Epidermal melanocyte (primary cell): ENCODE data around the gene PI4KA.

Experiments
- DNase-seq: peaks from one replicate; pipeline ENCODE4 v3.0.0; 2011; ENCODE audit warnings: low spot score; ENCODE audit not compliant: insufficient read length

The PI4KA gene

DNA sequence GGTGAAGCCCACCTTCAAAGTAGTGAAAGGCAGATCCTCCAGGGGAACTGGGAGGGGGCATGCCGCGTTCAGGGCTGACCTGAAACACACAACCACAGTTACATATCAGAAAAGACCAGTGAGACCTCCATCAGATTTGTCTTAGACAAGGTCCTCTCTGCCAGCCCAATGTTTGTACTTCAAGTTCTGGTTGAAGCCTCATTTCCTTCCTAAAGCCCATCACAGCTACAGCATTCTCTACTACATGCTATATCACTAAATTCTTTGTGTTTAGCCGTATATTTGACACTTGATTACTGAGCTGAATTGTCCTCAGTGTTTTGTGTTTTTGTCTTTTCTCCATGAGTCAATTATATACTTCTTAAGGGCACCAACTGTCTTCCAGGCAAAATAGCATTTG, 40.1 kb downstream of the PI4KA start:
- no peak for DNase-seq

DNA sequence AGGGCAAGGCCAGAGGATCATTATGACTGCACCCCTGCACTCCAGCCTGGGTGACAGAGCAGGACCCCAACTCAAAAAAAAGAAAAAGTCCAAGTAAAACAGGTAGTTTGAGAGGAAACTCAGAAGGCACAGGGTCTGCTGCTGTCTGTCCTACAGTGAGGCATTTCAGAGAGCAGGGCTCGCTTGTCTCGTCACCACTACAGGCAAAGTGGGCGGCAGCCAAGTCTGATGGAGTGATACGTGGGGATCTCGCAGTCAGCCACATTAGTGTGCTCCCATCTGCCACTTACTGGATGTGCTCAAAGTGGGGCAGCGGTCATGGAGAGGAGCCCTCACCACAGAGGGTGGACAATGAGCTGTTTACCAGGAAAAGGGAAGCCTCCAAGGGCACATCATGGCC, 42.1 kb downstream of the PI4KA start:
- no peak for DNase-seq

DNA sequence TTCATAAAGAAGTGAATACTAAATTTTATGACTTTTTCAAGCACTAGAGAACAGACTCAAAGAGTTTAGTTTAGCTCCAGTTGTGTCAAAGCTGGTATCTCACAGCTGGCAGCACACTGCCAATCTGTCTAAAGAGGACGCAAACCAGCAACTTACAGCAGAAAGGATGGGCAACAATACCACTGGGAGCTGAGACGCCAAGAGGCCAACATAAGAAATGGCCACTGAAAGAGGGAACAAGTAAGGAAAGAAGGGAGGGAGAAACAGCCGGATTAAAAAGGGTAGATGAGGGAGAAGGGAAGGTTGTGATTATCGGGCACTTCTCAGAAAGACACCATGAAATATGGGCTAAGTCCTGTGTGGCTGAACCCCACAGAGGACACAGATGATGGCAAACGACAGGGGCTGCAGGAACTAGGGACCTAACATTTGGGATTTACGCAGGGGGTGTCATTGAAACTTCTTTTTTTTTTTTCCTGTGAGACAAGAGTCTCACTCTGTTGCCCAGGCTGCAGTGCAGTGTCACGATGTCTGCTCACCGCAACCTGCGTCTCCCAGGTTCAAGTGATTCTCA, 43.0 kb downstream of the PI4KA start:
- DNase-seq = no peak

DNA sequence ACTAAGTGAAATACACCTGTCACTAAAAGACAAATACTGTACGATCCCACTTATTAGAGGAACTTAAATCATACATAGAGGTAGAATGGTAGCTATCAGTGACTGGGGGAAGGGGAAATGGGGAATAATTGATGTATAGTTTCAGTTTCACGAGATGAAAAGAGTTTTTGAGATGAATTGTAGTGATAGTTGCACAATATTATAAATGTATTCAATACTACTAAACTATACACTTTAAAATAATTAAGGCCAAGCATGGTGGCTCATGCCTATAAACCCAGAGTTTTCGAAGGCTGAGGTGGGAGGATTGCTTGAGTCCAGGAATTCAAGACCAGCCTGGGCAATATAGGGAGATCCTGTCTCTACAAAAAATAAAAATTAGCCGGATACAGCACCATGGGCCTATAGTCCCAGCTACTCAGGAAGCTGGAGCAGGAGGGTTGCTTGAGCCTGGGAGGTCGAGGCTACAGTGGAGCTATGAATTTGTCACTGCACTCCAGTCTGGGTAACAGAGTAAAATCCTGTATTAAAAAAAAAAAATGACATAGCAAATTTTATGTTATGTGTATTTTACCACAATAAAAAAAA, 44.3 kb downstream of the PI4KA start:
- no peak for DNase-seq

DNA sequence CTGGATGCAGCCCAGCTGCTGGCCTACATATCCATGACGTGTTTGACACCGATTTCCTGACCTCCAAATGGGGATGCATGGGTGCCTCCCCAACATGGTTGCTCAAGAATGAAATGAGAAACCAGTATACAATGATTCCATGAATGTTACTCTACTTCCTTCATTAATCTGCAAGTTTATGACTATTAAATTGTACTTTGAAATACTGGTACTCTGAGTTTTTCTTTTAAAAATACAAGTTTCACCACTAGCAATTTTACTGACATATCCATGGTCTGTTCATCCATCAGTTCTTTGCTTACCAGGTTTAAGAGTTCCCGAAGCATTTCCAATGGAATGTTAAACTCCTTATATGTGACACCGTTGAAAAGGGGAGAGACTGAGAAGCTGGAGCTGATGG, 45.6 kb downstream of the PI4KA start:
- no peak for DNase-seq

DNA sequence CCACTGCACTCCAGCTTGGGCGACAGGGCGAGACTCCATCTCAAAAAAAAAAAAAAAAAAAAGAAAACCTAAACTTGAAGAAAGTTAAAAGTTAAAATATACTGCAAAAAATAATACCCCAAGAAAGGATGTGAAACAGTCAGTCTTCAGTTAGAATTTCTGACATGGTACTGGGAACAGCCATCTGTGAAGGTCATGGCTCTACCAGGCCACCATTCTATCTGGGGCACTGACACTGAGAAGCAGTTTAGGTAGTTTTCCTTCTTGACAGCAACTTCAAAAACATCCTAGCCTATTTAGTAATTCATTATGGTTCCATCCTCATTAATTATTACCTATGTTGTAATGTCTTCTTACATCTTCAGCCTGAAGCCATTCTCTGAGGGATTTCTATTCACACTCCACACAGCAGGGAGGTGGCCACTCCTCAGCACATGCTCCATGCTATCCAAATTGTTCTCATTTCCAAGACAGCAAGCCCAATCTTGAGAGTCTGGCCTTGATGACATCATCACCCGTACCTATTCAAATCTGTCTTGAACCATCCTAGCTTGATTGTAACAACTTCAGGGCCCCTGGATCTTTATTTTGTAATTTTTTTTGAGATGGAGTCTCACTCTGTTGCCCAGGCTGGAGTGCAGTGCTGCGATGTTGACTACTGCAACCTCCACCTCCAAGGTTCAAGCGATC, 46.5 kb downstream of the PI4KA start:
- no peak for DNase-seq

DNA sequence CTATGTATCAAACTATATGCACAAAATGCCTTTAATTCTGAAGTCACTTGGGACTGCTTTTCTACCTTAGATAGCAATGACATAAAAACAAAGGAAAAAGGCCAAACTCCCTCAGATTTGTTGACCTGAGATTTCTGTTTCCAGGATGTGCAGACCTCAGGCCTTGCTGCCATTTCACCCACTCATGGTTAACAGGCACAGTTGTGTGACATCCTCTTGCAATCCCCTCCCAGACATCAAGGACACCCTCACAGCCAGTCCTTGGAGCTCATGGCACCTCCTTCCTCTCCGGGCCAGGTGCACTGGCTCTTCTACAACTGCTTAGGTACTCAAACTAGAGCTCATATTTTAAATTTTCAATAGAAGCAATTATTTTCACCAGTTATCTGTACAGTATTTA, 47.4 kb downstream of the PI4KA start:
- DNase-seq = no peak

DNA sequence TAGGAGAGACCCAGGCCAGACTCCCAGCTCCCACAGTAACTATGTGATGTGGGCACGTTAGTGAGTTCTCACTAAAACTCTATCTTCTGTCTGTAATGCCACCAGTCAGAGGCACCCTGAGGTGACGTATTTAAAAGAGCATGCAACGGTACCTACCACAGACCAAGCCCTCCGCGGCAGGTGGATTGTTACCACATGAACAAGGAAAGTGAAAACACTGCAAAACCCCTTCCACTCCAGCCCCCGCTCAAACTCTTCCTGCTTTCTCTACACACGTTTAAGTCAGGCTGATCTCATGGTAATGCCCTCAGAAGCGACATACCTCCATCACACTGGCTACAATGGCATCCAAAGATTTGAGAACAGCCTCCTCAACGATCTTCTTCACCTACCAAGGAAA, 48.0 kb downstream of the PI4KA start:
- DNase-seq = no peak

DNA sequence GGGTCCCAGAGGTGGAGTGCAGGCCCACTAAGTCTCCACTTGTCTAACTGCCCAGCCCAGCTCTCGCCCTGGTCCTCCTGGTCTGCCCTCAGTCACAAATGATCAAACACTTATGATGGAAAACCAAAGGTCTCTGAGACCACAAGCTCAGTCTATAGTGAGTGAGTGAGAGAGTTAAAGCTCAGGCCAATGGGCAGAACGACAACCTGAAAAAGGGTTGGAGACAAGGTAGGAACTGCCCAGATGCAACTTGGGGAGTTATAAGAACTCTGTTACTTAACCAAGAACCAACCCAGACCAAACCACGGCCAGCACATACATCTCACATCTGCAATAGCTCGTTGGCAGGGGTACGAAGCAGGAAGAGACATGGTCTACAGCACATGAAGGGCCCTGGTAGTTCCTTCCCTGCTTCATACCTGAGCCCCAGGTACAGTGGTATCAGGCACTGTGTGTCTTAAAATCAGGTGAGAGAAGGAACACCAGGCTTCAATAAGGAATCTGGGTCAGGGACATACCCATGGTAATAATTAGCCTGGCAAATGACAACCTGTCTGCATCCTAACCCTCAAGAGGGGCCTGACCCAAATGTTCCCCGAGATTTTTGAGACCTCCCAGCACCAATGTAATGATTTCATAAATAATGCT, 48.9 kb downstream of the PI4KA start:
- DNase-seq = no peak

DNA sequence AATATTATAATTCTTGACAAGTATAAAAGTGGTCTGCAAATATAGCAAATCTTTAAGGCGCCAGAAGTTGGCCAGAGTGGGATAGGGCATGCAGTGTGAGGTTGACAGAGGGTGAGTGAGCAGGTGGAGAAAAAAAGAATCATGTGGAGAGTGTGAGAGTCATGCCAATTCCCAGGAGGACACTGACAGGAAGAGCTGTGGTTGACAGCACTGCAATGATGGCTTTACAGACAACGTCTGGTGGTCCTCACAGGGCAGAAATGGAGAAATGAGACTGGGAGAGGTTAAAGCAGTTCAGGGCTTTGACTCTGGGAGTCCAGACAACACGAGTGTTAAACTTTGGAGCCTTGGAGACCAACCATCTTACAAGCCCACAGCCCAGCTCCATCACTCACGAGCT, 49.8 kb downstream of the PI4KA start:
- no peak for DNase-seq

DNA sequence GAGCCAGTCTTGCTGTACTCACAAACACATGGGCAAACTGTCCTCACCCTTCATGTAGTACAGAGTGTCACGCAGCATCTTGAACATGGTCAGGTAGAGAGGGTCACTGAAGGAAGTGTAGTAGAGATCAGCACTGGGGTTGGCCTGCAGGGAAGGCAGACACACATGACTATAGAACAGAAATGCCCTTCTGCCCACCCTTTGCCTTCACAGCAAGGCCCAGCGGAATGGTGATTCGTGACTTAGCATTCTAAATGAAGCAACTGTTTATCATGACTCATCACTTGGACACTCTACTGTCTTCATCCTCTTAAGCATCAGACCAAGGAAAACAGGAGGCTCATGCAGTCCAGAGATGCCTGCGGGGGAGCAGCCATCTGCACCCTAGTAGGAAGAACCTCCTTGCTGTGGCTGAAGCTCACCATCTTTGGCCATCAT, 51.3 kb downstream of the PI4KA start:
- peak; percentile 67 for DNase-seq

DNA sequence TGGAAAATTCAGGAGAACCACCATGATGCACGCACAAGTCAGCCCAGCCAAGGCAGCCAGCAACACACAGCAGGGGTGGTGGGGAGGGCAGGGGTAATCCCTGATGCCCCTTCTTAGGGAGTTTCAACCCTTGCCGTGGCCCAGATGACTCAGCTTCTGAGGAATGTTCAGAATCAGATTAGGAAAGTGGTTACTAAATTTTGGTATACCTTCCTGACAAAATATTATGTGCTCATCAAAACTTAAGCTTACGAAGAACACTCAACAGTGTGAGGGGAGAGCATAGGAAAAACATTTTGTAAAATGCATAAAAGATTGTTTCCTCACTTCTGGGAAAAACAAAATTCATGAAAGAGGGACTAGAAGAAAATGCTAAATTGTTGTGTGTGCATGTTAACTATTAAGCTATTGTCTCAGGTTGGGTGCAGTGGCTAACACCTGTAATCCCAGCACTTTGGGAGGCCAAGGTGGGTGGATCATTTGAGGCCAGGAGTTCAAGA, 52.6 kb downstream of the PI4KA start:
- DNase-seq = no peak

DNA sequence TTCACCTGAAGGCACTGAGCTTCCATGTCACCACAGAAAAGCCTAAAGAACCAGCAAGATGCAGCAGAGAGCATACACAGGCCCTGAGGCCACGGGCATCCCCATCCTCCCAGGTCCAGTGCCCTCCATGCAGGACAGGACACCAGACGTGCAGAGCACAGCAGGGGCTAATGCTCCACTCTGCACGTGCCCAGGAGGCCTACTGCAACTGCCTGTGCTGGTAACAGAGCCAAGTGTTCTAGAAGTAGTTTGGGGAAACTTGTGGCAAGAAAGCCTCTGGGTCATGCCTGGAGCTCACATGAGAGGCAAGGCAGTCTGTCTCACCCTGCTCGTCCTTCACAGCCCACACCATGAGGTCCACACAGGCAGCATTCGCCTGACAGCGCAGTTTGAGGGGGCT, 54.0 kb downstream of the PI4KA start:
- DNase-seq = no peak

DNA sequence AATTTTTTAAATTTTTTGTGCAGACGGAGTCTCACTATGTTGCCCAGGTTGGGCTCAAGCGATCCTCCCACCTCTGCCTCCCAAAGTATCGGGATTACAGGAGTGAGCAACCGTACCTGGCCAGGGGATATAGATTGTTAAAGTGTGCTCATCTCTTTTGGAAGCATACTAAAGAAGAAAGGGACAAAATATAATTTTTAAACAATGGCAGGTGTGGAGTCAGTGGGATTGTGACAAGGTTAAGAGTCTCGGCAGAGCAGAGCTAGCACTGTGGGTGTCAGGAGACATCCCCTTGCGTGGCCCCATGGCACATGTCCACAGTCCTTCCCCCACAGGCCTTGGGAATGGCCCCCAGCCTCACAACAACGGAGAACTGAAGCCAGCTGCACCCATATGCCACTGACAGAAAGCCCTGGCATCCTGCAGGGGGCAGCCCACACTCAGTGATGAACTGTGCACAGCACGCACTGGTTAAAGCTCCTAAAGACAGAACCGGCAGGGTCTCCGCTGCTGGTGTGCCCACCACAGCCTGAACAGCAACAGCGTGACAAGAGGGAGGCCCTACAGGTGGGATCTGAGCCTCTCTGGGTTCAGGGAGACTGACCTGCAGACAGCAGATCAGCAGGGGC, 54.8 kb downstream of the PI4KA start:
- DNase-seq = no peak

DNA sequence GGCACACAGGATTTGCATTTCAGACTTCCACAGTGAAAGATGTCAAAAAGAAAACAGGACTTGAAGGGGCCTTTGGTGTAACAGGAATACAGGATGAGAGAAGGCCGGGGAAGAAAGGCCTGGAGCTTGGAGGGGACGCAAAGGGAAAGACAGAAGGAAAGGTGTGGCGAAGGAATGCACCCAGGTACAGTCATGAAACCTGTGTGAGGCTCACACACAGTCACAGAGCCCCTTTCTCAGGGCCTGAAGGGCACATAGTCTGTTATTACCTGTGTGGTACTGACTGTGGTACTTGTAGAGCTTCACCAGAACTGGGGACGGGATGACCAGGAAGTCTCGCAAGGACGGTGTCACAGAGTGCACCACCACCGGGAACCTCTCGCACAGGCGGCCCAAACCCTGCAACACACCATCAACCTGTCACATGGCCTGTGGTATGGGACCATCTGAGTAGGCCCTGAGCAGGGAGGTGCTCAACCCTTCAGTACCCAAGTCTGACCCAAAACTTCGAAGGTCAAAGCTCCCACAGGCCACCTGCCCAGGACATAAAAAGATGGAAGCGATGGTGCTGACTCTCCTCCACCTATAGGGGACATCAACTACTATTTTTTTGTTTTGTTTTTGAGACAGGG, 55.6 kb downstream of the PI4KA start:
- DNase-seq = no peak

DNA sequence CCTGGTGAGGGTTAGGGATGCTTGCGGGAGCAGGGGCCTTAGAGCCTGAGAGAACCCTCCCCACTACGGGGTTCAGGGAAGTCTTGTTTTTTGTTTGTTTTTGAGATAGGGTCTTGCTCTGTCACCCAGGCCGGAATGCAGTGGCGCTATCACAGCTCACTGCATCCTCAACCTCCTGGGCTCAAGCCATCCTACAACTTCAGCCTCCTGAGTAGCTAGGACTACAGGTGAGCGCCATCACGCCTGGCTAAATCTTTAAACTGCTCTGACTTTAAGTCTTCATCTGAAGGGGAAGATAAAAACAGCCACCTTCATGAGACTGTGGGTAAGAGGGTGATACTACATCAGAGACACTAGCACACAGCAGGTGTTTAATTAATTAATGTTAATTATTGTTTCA, 56.2 kb downstream of the PI4KA start:
- DNase-seq = no peak

DNA sequence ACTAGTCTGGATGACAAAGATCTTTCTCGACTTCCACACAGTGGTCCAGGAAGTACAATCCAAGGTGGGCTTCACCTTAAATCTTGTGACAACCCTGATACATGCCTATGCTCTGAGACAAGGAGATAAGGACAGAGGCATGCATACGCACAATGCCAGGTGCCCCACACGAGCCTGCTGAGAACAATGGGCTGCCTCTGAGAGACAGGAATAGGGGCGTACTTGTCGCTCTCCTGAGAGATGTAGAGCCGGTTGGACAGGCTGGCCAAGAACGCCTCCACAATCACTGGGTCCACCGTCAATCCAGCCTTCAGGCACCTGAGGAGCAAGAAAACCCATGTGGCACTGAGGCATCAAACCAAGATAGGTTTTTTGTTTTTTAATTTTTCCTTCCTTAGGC, 59.2 kb downstream of the PI4KA start:
- DNase-seq = no peak

DNA sequence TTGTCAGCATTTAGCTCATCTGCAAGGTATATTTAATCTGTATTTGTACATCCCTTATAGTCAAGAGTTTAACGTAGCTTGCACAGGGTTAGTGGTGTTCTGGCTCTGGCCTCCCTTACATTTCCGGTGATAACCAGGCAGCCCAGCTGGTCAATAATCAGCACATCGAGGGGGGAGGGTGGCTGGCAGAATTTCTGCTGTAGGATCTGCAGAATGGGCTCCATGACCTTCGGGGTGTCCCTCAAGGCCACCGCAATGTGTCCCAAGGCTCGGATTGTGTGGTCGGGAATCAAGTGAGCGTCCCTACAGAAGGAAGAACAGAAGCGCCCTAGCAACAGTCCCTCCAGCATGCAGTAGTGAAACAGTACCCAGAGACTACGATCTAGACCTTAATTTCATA, 59.6 kb downstream of the PI4KA start:
- no peak for DNase-seq

DNA sequence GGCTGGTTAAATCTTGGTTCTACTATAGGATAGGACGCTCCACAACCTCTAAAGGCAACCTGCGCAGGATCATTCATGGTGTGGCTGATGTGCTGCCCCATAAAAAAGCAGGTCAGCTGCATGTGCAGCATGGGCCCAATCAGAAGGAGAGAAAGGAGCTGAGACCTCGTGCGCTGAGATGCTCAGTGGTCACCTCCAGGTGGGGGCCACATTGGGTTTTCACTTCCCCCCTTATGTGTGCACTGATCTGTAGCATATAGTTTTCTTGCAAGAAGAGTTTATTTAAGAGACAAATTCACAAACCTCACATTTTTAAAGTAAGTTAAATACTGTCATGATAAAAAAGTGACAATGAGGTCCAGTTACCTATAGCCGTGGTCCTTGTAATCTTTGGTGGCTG, 60.4 kb downstream of the PI4KA start:
- DNase-seq = no peak

DNA sequence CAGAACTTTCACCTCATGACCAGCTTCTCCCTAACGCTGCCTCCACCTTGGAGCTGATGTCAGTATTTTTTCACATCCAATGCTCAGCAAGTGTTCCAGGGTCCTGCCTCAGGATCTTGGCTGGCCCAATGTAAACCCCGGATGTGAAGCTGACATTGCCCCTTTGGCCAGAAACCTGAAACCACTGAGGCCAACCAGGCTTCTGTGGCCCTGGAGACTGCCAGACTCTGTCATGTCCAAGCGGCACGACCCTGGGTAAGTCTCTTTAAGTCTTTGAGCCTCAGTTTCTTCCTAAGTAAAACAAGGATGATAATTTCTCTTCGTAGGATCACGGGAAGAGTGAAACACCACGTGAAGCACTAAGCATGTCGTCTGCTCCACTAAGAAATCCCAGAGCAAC, 61.9 kb downstream of the PI4KA start:
- no peak for DNase-seq

DNA sequence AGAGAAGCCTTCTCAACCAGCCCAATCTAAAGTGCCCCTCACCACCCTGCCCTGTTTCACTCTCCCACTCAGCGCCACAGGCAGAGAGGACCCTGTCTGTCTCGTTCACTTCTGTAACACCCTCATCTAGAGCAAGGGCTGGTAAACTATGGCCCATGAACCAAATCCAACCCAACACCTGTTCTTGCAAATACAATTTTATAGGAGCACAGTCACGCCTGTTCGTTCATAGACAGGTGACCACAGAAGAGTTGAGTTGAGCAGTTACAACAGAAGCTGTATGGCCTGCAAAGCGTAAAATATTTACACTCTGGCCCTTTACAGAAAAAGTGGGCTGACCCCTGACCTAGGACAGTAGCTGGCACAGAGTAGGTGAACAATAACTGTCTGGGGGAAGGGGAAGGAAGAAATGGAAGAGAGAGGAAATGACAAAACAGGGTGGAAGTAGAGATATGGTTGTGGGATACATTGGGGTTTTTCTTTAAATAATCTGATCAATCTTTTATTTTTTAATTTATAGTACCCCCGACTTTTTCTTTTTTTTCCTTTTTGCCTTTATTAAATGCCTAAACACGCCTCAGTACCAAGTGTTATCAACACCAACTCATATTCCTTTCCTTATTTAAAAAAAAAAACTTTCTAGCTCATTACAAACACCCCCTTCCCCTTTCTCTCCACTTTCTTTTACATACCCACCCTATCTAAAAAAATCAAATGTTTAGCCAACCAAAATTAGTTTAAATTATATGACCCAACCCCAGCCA, 63.8 kb downstream of the PI4KA start:
- no peak for DNase-seq
